ENCODE measurements around the gene WWP2.
"Not testable (repeated sequence)": the region's sequence is repeated elsewhere in the genome, so short reads cannot be mapped to it uniquely, and the experiment has no call there.

WWP2 gene

DNA sequence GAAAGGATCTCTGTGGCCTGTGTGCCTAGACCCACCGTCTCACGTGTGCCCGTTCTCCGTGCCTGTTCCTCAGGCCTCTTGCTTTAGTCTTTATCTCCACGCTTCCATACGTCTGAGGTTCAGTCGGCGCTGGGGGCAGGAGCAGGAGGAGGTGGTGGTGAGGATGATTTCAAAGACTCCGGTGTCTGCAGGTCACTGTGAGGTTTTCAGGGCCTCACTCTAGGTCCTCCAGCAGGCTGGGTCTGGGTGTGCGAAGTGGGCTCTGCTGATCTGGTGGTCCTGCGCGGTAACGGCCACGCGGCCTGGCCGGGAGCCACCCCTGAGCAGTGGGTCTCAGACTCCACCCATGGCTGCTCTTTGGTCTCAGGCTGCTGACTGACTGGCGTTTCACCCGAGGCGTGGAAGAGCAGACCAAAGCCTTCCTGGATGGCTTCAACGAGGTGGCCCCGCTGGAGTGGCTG, 174.6 kb downstream of the WWP2 start:
- Histone ChIP-seq H3K36me3 (ENCODE audit: control insufficient read depth in 2 of 2, insufficient read depth in 2 of 2, low read length in 2 of 2) (peaks cover 21 to 52% of the 10 kb centered on the region in 2 donors), H3K4me1 (ENCODE audit: control insufficient read depth, insufficient read depth, low read length) (no peaks in the 10 kb centered on the region), H3K27me3 (ENCODE audit: control insufficient read depth in 1 of 2, insufficient read depth in 2 of 2, low read length in 2 of 2) (no peaks in the 10 kb centered on the region), H3K4me3 (ENCODE audit: low read length in 2 of 2) (no peak overlapping the region), H3K27ac (ENCODE audit: low read length) (no peak overlapping the region), H3K9ac (ENCODE audit: low read length in 2 of 2) (no peak overlapping the region), H3K9me3 (ENCODE audit: control insufficient read depth in 2 of 2, low read length in 2 of 2) (no peaks in the 10 kb centered on the region)

DNA sequence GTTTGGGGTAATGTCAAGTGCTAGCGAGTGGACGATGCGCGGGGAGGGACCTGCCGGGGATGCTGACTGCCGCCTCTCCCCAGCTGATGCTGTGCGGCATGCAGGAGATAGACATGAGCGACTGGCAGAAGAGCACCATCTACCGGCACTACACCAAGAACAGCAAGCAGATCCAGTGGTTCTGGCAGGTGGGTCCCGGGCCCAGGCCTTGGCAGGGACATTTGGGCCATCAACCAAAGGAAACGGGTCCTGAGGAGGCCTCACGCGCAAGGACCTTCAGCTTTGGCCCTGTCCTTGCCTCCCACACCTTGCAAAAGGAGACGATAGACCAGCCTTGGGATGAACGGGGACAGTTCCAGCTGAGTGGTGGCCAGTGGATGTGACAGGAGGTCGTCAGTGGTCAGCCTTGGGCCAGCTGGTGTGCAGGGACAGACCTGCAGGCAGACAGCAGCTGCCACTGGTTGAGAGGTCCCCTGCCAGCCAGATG, 175.4 kb downstream of the WWP2 start:
- Histone ChIP-seq H3K27ac (ENCODE audit: low read length) (no peak overlapping the region), H3K4me3 (ENCODE audit: low read length in 2 of 2) (no peak overlapping the region), H3K4me1 (ENCODE audit: control insufficient read depth, insufficient read depth, low read length) (no peaks in the 10 kb centered on the region), H3K9ac (ENCODE audit: low read length in 2 of 2) (no peak overlapping the region), H3K36me3 (ENCODE audit: control insufficient read depth in 2 of 2, insufficient read depth in 2 of 2, low read length in 2 of 2) (peaks cover 21 to 47% of the 10 kb centered on the region in 2 donors), H3K9me3 (ENCODE audit: control insufficient read depth in 2 of 2, low read length in 2 of 2) (no peaks in the 10 kb centered on the region), H3K27me3 (ENCODE audit: control insufficient read depth in 1 of 2, insufficient read depth in 2 of 2, low read length in 2 of 2) (no peaks in the 10 kb centered on the region)

DNA sequence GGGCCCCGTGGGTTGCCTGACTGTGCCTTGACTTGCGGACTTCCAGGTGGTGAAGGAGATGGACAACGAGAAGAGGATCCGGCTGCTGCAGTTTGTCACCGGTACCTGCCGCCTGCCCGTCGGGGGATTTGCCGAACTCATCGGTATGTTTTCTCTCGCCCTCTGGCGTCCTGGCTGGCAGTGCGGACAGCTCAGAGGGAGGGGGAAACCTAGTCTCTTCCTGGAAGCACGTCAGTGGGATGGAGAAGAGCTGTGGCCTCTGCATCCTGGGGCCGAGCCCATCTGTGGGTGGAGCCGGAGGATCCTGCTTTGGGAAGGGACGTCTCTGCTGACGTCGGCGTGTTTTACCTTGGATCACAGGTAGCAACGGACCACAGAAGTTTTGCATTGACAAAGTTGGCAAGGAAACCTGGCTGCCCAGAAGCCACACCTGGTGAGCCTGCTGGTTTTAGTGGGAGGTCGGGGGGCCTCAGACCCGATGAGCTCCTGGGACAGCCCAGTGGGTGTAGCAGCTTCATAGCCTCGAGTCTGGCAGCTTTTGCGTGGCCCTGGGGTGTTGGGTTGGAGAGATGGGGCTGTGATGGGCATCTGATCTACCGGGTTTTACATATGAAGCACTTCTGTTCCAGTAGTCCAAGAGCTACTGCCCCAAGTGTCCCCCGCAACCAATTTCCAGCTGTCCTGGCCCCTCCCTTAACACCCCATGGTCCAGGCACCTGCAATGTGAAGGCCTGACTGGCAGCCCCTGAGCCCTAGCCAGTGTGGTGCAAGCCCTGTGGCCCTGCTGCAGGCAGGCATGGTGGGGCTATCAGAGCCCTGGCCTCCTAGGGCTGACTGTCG, 177.1 kb downstream of the WWP2 start:
- H3K4me3 ChIP-seq (ENCODE audit: low read length in 2 of 2): no peak overlapping the region

DNA sequence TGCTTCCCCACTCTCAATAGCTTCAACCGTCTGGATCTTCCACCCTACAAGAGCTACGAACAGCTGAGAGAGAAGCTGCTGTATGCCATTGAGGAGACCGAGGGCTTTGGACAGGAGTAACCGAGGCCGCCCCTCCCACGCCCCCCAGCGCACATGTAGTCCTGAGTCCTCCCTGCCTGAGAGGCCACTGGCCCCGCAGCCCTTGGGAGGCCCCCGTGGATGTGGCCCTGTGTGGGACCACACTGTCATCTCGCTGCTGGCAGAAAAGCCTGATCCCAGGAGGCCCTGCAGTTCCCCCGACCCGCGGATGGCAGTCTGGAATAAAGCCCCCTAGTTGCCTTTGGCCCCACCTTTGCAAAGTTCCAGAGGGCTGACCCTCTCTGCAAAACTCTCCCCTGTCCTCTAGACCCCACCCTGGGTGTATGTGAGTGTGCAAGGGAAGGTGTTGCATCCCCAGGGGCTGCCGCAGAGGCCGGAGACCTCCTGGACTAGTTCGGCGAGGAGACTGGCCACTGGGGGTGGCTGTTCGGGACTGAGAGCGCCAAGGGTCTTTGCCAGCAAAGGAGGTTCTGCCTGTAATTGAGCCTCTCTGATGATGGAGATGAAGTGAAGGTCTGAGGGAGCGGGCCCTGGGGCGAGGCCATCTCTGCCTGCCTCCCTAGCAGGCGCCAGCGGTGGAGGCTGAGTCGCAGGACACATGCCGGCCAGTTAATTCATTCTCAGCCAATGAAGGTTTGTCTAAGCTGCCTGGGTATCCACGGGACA, 177.9 kb downstream of the WWP2 start:
- peaks cover 17 to 31% of the 10 kb centered on the region in 2 donors for H3K36me3 ChIP-seq (ENCODE audit: control insufficient read depth in 2 of 2, insufficient read depth in 2 of 2, low read length in 2 of 2)
- H3K27ac ChIP-seq (ENCODE audit: low read length): no peak overlapping the region
- H3K4me1 ChIP-seq (ENCODE audit: control insufficient read depth, insufficient read depth, low read length): no peaks in the 10 kb centered on the region
- H3K4me3 ChIP-seq (ENCODE audit: low read length in 2 of 2): no peak overlapping the region
- no peak overlapping the region for H3K9ac ChIP-seq (ENCODE audit: low read length in 2 of 2)
- no peaks in the 10 kb centered on the region for H3K27me3 ChIP-seq (ENCODE audit: control insufficient read depth in 1 of 2, insufficient read depth in 2 of 2, low read length in 2 of 2)
- H3K9me3 ChIP-seq (ENCODE audit: control insufficient read depth in 2 of 2, low read length in 2 of 2): no peaks in the 10 kb centered on the region

More for the DNA sequence above, 177.1 kb downstream of the WWP2 start:
- no peaks in the 10 kb centered on the region for H3K4me1 ChIP-seq (ENCODE audit: control insufficient read depth, insufficient read depth, low read length)
- no peak overlapping the region for H3K27ac ChIP-seq (ENCODE audit: low read length)
- H3K27me3 ChIP-seq (ENCODE audit: control insufficient read depth in 1 of 2, insufficient read depth in 2 of 2, low read length in 2 of 2): no peaks in the 10 kb centered on the region
- peaks cover 21 to 36% of the 10 kb centered on the region in 2 donors for H3K36me3 ChIP-seq (ENCODE audit: control insufficient read depth in 2 of 2, insufficient read depth in 2 of 2, low read length in 2 of 2)
- H3K9me3 ChIP-seq (ENCODE audit: control insufficient read depth in 2 of 2, low read length in 2 of 2): no peaks in the 10 kb centered on the region
- H3K9ac ChIP-seq (ENCODE audit: low read length in 2 of 2): no peak overlapping the region

DNA sequence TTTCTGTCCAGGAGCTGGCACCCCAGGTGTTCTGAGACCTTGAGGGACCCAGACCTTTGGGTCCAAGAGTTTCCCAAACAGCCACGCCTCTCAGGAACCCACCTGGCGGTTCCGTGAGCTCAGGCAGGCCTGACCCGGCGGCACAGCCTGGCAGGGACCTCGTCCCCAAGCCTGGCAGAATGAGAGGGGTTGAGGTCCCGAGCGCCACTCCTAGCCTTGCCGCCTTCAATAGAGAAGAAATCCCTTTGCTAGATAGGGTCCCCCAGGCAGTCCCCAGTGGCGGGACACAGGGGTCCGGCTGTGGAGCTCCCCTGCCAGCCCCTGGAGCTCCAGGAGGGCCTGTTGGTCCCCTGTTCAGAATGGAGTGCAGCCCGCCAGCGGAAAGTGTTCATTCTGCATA, 178.5 kb downstream of the WWP2 start:
- Histone ChIP-seq H3K27ac (ENCODE audit: low read length) (no peak overlapping the region), H3K36me3 (ENCODE audit: control insufficient read depth in 2 of 2, insufficient read depth in 2 of 2, low read length in 2 of 2) (peaks cover 14 to 27% of the 10 kb centered on the region in 2 donors), H3K4me3 (ENCODE audit: low read length in 2 of 2) (no peak overlapping the region), H3K9me3 (ENCODE audit: control insufficient read depth in 2 of 2, low read length in 2 of 2) (no peaks in the 10 kb centered on the region), H3K27me3 (ENCODE audit: control insufficient read depth in 1 of 2, insufficient read depth in 2 of 2, low read length in 2 of 2) (no peaks in the 10 kb centered on the region), H3K9ac (ENCODE audit: low read length in 2 of 2) (no peak overlapping the region), H3K4me1 (ENCODE audit: control insufficient read depth, insufficient read depth, low read length) (no peaks in the 10 kb centered on the region)

DNA sequence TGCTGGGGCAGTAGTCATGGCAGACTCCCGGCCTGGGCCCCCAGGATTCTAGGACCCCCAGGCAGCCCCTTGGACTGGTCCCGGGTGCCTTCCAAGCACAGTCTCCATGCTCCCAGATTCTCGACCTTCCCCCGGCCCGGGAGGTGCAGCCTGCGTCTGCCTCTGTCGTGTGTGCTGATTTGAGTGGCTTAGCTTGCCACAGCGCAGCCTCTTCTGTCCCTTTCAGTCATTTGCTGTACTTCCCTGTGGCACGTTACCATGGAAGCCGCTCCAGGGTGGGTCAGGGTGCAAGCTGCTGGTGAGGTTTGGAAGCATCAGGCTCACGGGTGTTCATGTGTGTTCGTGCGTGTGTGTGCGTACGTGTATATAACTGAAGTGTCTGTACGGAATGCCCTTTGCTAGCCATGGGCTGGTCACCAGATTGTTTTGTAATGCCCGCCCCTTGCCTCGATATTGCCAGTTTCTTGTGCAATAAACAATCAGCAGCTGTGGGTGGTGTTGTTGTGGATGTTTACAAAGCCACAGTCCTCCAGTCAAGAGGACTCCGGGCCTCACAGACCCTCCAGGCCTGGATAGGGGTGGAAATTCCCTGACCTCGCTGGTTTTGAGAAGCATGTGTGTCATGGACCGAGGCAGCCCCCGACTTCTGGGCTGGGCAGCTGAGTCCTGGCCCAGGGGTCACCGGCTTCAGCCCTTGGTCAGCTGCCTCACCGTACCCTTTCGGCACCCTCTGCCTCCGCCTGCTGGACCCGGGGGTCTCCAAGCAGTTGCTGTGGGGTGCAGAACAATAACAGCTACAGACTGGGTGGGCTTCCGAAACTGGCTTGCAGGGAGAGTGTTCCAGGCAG, 179.3 kb downstream of the WWP2 start:
- H3K4me1 ChIP-seq (ENCODE audit: control insufficient read depth, insufficient read depth, low read length): no peaks in the 10 kb centered on the region
- no peak overlapping the region for H3K4me3 ChIP-seq (ENCODE audit: low read length in 2 of 2)
- no peak overlapping the region for H3K27ac ChIP-seq (ENCODE audit: low read length)
- H3K9ac ChIP-seq (ENCODE audit: low read length in 2 of 2): no peak overlapping the region
- H3K27me3 ChIP-seq (ENCODE audit: control insufficient read depth in 1 of 2, insufficient read depth in 2 of 2, low read length in 2 of 2): no peaks in the 10 kb centered on the region
- no peaks in the 10 kb centered on the region for H3K9me3 ChIP-seq (ENCODE audit: control insufficient read depth in 2 of 2, low read length in 2 of 2)
- peaks cover 12 to 19% of the 10 kb centered on the region in 2 donors for H3K36me3 ChIP-seq (ENCODE audit: control insufficient read depth in 2 of 2, insufficient read depth in 2 of 2, low read length in 2 of 2)

DNA sequence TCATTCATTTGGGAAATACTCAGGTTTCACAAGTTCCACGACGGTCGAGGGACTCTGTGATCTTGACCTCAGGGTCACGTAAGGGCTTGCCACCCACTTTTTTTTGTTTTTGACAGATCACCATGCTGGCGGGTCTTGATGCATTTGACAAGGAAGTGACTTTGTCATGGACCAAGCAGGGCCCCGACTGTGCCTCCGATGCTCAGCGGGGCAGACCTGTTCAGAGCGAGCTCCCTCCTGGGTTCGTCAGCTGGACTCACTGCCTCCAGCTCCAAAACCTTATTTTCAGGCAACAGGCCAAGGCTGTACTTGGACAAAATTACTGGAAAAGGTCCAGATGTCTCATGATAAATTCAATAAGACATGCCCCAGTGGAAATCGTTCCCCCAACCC, 180.0 kb downstream of the WWP2 start:
- no peak overlapping the region for H3K9ac ChIP-seq (ENCODE audit: low read length in 2 of 2)
- H3K27me3 ChIP-seq (ENCODE audit: control insufficient read depth in 1 of 2, insufficient read depth in 2 of 2, low read length in 2 of 2): no peaks in the 10 kb centered on the region
- no peaks in the 10 kb centered on the region for H3K4me1 ChIP-seq (ENCODE audit: control insufficient read depth, insufficient read depth, low read length)
- H3K9me3 ChIP-seq (ENCODE audit: control insufficient read depth in 2 of 2, low read length in 2 of 2): no peaks in the 10 kb centered on the region
- no peak overlapping the region for H3K4me3 ChIP-seq (ENCODE audit: low read length in 2 of 2)
- no peak overlapping the region for H3K27ac ChIP-seq (ENCODE audit: low read length)
- peaks cover 6 to 13% of the 10 kb centered on the region in 2 donors for H3K36me3 ChIP-seq (ENCODE audit: control insufficient read depth in 2 of 2, insufficient read depth in 2 of 2, low read length in 2 of 2)

DNA sequence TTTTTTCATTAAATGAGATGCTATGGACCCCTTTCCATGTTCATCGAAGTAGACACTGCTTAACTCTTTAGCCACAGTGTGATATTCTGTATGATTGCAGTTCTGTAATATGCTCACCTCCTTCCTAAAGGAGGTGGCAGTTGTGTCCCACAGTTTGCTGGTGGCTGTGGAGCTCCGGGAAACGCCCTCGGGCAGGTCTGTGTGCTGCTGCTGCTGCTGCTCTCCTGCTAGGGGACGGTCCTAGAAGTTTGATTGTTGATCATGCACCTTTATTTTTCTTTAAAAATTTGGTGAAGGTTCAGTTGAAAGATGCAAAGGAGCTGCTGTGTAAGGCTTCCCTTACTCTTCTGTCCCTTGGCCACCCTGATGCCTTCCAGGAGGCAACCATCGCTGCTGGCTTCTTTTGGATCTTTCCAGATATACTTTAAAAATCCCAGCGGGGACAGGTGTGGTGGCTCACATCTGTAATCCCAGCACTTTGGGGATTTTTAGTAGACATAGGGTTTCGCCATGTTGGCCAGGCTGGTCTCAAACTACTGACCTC, 180.6 kb downstream of the WWP2 start:
- no peaks in the 10 kb centered on the region for H3K4me1 ChIP-seq (ENCODE audit: control insufficient read depth, insufficient read depth, low read length)
- no peaks in the 10 kb centered on the region for H3K27me3 ChIP-seq (ENCODE audit: control insufficient read depth in 1 of 2, insufficient read depth in 2 of 2, low read length in 2 of 2)
- no peak overlapping the region for H3K9ac ChIP-seq (ENCODE audit: low read length in 2 of 2)
- H3K9me3 ChIP-seq (ENCODE audit: control insufficient read depth in 2 of 2, low read length in 2 of 2): no peaks in the 10 kb centered on the region
- peaks cover 2 to 8% of the 10 kb centered on the region in 2 donors for H3K36me3 ChIP-seq (ENCODE audit: control insufficient read depth in 2 of 2, insufficient read depth in 2 of 2, low read length in 2 of 2)
- H3K4me3 ChIP-seq (ENCODE audit: low read length in 2 of 2): no peak overlapping the region
- no peak overlapping the region for H3K27ac ChIP-seq (ENCODE audit: low read length)

DNA sequence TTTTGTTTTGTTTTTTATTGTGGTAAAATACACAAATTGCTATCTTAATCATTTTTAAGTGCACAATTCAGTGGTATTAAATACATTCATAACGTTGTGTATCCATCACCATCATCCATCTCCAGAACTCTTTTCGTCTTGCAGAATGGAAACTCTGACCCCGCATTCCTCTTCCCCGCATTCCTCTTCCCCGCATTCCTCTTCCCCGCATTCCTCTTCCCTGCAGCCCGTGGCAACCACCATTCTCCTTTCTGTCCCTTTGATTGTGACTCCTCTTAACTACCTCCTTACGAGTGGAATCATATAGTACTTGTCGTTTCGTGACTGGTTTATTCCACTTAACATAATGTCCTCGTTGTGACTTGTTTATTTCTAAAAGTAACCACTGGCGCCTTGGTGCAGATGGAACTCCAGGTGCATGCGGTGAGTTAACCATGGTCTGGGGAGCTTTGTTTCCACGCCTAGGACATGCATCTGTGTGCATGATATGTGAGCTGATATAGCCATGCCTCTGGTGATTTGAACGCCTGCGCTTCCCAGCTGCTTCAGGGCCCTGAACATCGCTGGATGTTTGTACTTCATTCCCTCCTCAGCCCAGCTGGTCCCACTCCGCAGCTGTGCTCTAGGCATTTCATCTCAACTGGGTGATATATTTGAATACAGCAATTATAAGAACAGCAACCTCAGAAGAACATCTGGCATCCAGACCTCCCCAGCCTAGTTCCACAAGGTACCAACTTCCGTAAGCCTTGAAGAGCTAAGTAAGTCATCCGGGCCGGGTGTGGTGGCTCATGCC, 181.3 kb downstream of the WWP2 start:
- not testable (repeated sequence) for H3K4me3 ChIP-seq (ENCODE audit: low read length in 2 of 2); H3K4me1 ChIP-seq (ENCODE audit: control insufficient read depth, insufficient read depth, low read length); H3K9me3 ChIP-seq (ENCODE audit: control insufficient read depth in 2 of 2, low read length in 2 of 2); H3K27ac ChIP-seq (ENCODE audit: low read length); H3K27me3 ChIP-seq (ENCODE audit: control insufficient read depth in 1 of 2, insufficient read depth in 2 of 2, low read length in 2 of 2); H3K9ac ChIP-seq (ENCODE audit: low read length in 2 of 2); H3K36me3 ChIP-seq (ENCODE audit: control insufficient read depth in 2 of 2, insufficient read depth in 2 of 2, low read length in 2 of 2)

Data from stomach smooth muscle (tissue), 2 donors.